HG03521 (cell line): Measurements from ENCODE around the gene PHLDB3.
"Not testable (repeated sequence)": the region's sequence is repeated elsewhere in the genome, so short reads cannot be mapped to it uniquely, and the experiment has no call there.

ENCODE experiments used
- ATAC-seq: cut with Tn5 transposase; IDR thresholded peaks from one replicate; pipeline ENCODE4 v1.9.1; 2021; ENCODE audit warnings: mild to moderate bottlenecking, moderate library complexity; ENCODE audit not compliant: unreplicated experiment

Gene PHLDB3

GRCh38 chr19:43446746-43447489, 57.6 kb downstream of the PHLDB3 start:
- ATAC-seq = no peak

GRCh38 chr19:43445426-43445825, 59.1 kb downstream of the PHLDB3 start:
- ATAC-seq = no peak

- no peak for ATAC-seq
Observed at GRCh38 chr19:43444531-43445287, 59.8 kb downstream of the PHLDB3 start.

DNA sequence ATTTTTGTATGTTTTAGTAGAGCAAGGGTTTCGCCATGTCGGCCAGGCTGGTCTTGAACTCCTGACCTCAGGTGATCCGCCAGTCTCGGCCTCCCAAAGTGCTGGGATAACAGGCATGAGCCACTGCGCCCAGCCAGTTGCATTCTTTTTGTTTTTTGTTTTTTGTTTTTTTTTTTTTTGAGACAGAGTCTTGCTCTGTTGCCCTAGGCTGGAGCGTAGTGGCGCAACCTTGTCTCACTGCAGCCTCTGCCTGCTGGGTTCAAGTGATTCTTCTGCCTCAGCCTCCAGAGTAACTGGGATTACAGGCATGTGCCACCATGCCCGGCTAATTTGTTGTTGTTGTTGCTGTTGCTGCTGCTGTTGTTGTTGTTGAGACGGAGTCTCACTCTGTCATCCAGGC, 60.5 kb downstream of the PHLDB3 start:
- not testable (repeated sequence) for ATAC-seq

GRCh38 chr19:43441716-43442115, 62.8 kb downstream of the PHLDB3 start:
- no peak for ATAC-seq

DNA sequence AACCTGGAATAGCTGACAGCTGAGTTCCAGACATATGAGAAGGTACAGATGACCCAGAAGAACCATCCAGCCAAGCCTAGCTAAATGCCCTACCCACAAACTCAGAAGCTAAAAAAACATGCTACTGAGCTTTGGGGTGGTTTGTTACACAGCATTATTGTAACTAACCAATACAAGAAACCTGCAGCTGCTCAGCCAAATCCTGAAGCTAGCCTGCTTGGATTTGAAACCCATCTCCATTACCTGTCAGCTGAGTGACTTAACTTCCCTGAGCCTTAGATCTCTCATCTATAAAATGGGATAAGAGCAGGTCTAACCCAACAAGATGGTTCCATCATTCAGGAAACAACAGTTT, 64.9 kb downstream of the PHLDB3 start:
- ATAC-seq = no peak

DNA sequence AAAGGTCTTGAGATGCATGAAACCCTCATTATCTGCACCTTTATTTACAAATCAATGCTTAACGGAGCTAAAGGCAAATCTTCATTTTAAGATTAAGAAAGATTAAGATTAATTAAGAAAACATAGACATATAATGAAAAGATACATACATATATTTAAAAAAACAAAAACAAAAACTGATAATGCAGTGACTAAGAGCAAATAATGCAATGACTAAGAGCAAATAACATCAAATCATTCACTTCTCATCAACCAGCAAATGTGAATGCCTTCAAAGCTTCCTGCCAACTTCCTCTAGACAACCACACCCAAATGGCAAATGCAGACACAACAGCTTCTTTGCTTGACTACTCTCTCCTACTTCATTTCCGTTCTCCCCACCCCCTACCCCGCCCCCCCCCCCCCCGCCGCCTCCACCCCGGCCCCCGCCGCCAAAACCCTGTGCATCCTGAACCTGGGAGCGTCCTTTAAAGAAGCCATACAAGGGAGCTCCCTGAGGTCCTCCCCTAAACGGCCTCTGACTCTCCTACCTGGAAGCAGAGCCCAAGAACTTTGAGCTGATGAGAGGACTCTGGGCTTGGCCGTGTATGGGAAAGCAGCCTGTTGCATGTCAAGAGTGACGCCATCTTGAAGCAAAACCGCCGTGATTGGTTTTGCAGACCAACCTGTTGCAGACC, 65.4 kb downstream of the PHLDB3 start:
- ATAC-seq = no peak

GRCh38 chr19:43438291-43439031, 66.1 kb downstream of the PHLDB3 start:
- ATAC-seq = no peak

- no peak for ATAC-seq
Observed at GRCh38 chr19:43437712-43438111, 66.8 kb downstream of the PHLDB3 start.

- not testable (repeated sequence) for ATAC-seq
Observed at GRCh38 chr19:43437284-43437683, 67.3 kb downstream of the PHLDB3 start.

- ATAC-seq = no peak
Observed at GRCh38 chr19:43435775-43436174, 68.8 kb downstream of the PHLDB3 start.

- ATAC-seq = no peak
Observed at GRCh38 chr19:43433689-43434088, 70.9 kb downstream of the PHLDB3 start.

DNA sequence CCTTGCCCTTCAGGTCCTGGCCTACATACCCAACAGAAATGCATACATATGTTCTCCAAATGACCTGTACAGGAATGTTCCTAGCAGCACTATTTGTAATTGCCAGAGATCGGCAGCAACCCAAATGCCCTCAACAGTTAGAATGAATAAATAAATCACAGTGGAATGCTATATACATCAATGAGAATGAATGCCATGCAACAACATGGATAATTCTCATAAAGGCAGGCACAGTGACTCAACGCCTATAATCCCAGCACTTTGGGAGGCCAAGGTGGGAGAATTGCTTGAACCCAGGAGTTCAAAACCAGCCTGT, 71.2 kb downstream of the PHLDB3 start:
- ATAC-seq = no peak

DNA sequence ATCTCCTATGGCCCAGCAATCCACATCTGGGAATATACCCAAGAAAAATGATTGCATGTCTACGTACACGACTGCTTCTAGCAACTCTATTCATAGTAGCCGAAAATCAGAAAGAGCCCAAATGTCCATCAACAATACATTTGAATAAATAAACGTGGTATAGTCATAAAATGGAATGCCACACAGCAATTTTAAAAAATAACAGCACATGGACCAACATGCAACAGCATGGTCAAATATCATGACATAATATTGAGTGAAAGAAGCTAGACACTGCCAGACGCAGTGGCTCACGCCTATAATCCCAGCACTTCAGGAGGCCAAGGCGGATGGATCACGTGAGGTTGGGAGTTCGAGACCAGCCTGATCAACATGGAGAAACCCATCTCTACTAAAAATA, 73.6 kb downstream of the PHLDB3 start:
- no peak for ATAC-seq

- ATAC-seq = no peak
Observed at GRCh38 chr19:43430142-43430710, 74.3 kb downstream of the PHLDB3 start.

- ATAC-seq = no peak
Observed at GRCh38 chr19:43429395-43429794, 75.2 kb downstream of the PHLDB3 start.

- no peak for ATAC-seq
Observed at GRCh38 chr19:43425567-43426392, 78.8 kb downstream of the PHLDB3 start.
